OCI-LY7 (cell line): Measurements from ENCODE around the gene PLCXD1. TPM values are rescaled to one million over a fixed set of nuclear protein-coding genes. Genes with fewer than 3 reads are reported as not detected.

Experiments
- BruUV-seq: library from RNA; stranded (reverse); fragments of 400-500 nt; replicated peaks from 2 replicates; lab custom pipeline; 2021; lab: Mats Ljungman, UMichigan
- CTCF ChIA-PET: fragments of 300-600 bp; sonication (Branson Sonifier 250); formaldehyde crosslinking; loops from one replicate; lab custom pipeline; 2022; ENCODE audit warnings: antibody characterized with exemption; ENCODE audit not compliant: unreplicated experiment; lab: Charles Lee
- POLR2A ChIA-PET: fragments of 300-600 bp; sonication (Branson Sonifier 250); formaldehyde crosslinking; loops from one replicate; lab custom pipeline; 2022; ENCODE audit warnings: antibody characterized with exemption; lab: Charles Lee
- DNase-seq: peaks from one replicate; pipeline ENCODE4 v3.0.0-alpha.2; 2015; ENCODE audit warnings: low spot score
- H2AFZ ChIP-seq: fragments of 200-600 bp; sonication (generic), shearing (Covaris generic); 2 replicates; pipeline ENCODE4 v1.6.1; 2014; ENCODE audit warnings: mild to moderate bottlenecking, antibody characterized with exemption, low read length, moderate library complexity
- H3K27ac ChIP-seq: fragments of 200-600 bp; sonication (generic); 2 replicates; pipeline ENCODE4 v1.5.1; 2014; ENCODE audit warnings: mixed run types, low read depth, mild to moderate bottlenecking, moderate library complexity, low read length, inconsistent platforms; ENCODE audit not compliant: poor library complexity, severe bottlenecking
- H3K36me3 ChIP-seq: fragments of 200-600 bp; sonication (generic); 2 replicates; pipeline ENCODE4 v1.6.1; 2014; ENCODE audit warnings: mild to moderate bottlenecking, antibody characterized with exemption, low read length, moderate library complexity, mixed read lengths; ENCODE audit not compliant: insufficient read depth
- H3K4me1 ChIP-seq: fragments of 200-600 bp; sonication (generic); 2 replicates; pipeline ENCODE4 v1.5.1; 2014; ENCODE audit warnings: mild to moderate bottlenecking, low read length; ENCODE audit not compliant: insufficient read depth, poor library complexity, severe bottlenecking
- H3K4me2 ChIP-seq: fragments of 200-600 bp; sonication (generic); 2 replicates; pipeline ENCODE4 v1.6.1; 2014; ENCODE audit warnings: mild to moderate bottlenecking, low read length
- H3K4me3 ChIP-seq: fragments of 200-600 bp; sonication (generic); 2 replicates; pipeline ENCODE4 v1.5.1; 2014; ENCODE audit warnings: mild to moderate bottlenecking, low read depth, low read length; ENCODE audit not compliant: poor library complexity, severe bottlenecking
- H3K79me2 ChIP-seq: fragments of 200-600 bp; sonication (generic); 2 replicates; pipeline ENCODE4 v1.6.1; 2016; ENCODE audit warnings: low read depth, mild to moderate bottlenecking, low read length, moderate library complexity, mixed read lengths; ENCODE audit not compliant: insufficient read depth
- H3K9me2 ChIP-seq: fragments of 200-600 bp; sonication (generic); 2 replicates; pipeline ENCODE4 v1.6.1; 2016; ENCODE audit warnings: mild to moderate bottlenecking, low read length, mixed read lengths; ENCODE audit not compliant: insufficient read depth
- H3K9me3 ChIP-seq: fragments of 200-600 bp; sonication (generic); 2 replicates; pipeline ENCODE4 v1.6.1; 2014; ENCODE audit warnings: mild to moderate bottlenecking, mixed run types, low read length, mixed read lengths
- H4K20me1 ChIP-seq: fragments of 200-600 bp; sonication (generic); 2 replicates; pipeline ENCODE4 v1.6.1; 2014; ENCODE audit warnings: mild to moderate bottlenecking, antibody characterized with exemption, low read length, moderate library complexity, mixed read lengths; ENCODE audit not compliant: insufficient read depth
- CTCF ChIP-seq: fragments of 200-600 bp; sonication (generic); conservative IDR thresholded peaks from 2 replicates; pipeline ENCODE4 v1.5.1; 2014; ENCODE audit warnings: mild to moderate bottlenecking, antibody characterized with exemption, low read length, moderate library complexity, mixed read lengths
- EZH2phosphoT487 ChIP-seq: fragments of 200-600 bp; sonication (generic); IDR thresholded peaks from 2 replicates; pipeline ENCODE4 v1.6.1; 2018; ENCODE audit warnings: low read depth, borderline replicate concordance, mild to moderate bottlenecking, mixed run types, antibody characterized with exemption, low read length, moderate library complexity, mixed read lengths
- intact Hi-C: fragments of 100-400 bp; cut with micrococcal nuclease; formaldehyde crosslinking; loops from one replicate; pipeline ENCODE4 v1.10.0; 2022; ENCODE audit not compliant: unreplicated experiment
- total RNA-seq, 2 experiments: library from RNA; depleted of rRNA in 1 of 2; stranded (reverse); fragments of >200 nt in 1 of 2; shearing (Covaris generic) in 1 of 2; gene quantifications; 2 replicates each; pipeline ENCODE4 v1.2.3, GENCODE V29; 2014 to 2022

Gene PLCXD1
- total RNA-seq, 2 experiments from 2014 or later: 86.0 to 133 TPM

- CTCF ChIA-PET: no interaction called here
- DNase-seq: no peak
These were observed 10.3 kb downstream of the PLCXD1 start for GRCh38 chrX:291411-291901.

GRCh38 chrX:292900-293897 is 12.0 kb downstream of the PLCXD1 start:
- H3K36me3 ChIP-seq: peaks cover 74% of the 10 kb centered on the region
- no peaks in the 10 kb centered on the region; the same call in 1 of the 2 replicates for H4K20me1 ChIP-seq
- TF ChIP-seq CTCF: no peak
- TF ChIP-seq EZH2phosphoT487: no peak
- no peak overlapping the region for H2AFZ ChIP-seq
- H3K27ac ChIP-seq: no peak overlapping the region
- intact Hi-C loops: no loop called here
- ChIA-PET CTCF (no interaction called here), POLR2A (no interaction called here)
- H3K79me2 ChIP-seq: no peaks in the 10 kb centered on the region; the same call in 1 of the 2 replicates
- no peaks in the 10 kb centered on the region for H3K9me2 ChIP-seq
- DNase-seq: no peak
- no peak overlapping the region for H3K4me3 ChIP-seq
- no peak overlapping the region for H3K4me2 ChIP-seq
- H3K4me1 ChIP-seq: no peaks in the 10 kb centered on the region
- H3K9me3 ChIP-seq: no peaks in the 10 kb centered on the region
- no TSS peak for BruUV-seq

More at GRCh38 chrX:291411-291901, 10.3 kb downstream of the PLCXD1 start:
- no peak for TF ChIP-seq CTCF
- no peak for TF ChIP-seq EZH2phosphoT487
- no peak overlapping the region for H3K4me3 ChIP-seq
- H3K36me3 ChIP-seq: peaks cover 82% of the 10 kb centered on the region
- peaks cover 11% of the 10 kb centered on the region; the same call in 1 of the 2 replicates for H3K79me2 ChIP-seq
- no peaks in the 10 kb centered on the region for H3K9me2 ChIP-seq
- no peaks in the 10 kb centered on the region for H3K9me3 ChIP-seq
- H3K27ac ChIP-seq: no peak overlapping the region
- no peaks in the 10 kb centered on the region; the same call in 1 of the 2 replicates for H4K20me1 ChIP-seq
- BruUV-seq: no TSS peak
- intact Hi-C loops: no loop called here
- H2AFZ ChIP-seq: no peak overlapping the region
- H3K4me2 ChIP-seq: no peak overlapping the region
- no peaks in the 10 kb centered on the region for H3K4me1 ChIP-seq
- POLR2A ChIA-PET: no interaction called here
